Stomach (tissue), 9 donors: ENCODE results near the gene MRM1. TPM values are rescaled to one million over a fixed set of nuclear protein-coding genes. Genes with fewer than 3 reads are reported as not detected.

Source experiments
- DNase-seq, 2 donors: peaks; one replicate each; pipeline versions ENCODE4 v3.0.0 to v3.0.0-alpha.2; 2013 to 2019
- H3K27ac ChIP-seq, 5 donors: fragments of 200-600 bp in 4 of 5; sonication (generic) in 4 of 5; one replicate each; pipeline ENCODE4 v1.5.1; 2013 to 2019; ENCODE audit warnings: mild to moderate bottlenecking in 1 of 5, moderate library complexity in 1 of 5
- H3K27me3 ChIP-seq, 3 donors: fragments of 200-600 bp; sonication (generic); one replicate each; pipeline ENCODE4 v1.5.1; 2017 to 2019; ENCODE audit warnings: mixed run types in 1 of 3
- H3K36me3 ChIP-seq, 4 donors: fragments of 200-600 bp; sonication (generic); 1 replicate in 3 of 4; 2 replicates in 1 of 4; pipeline ENCODE4 v1.5.1; 2016 to 2019
- H3K4me1 ChIP-seq, 4 donors: fragments of 200-600 bp; sonication (generic); one replicate each; pipeline ENCODE4 v1.5.1; 2016 to 2019
- H3K4me3 ChIP-seq, 4 donors: fragments of 200-600 bp; sonication (generic) in 3 of 4; one replicate each; pipeline ENCODE4 v1.5.1; 2016 to 2019; ENCODE audit warnings: mild to moderate bottlenecking in 1 of 4
- H3K9me3 ChIP-seq, 4 donors: fragments of 200-600 bp; sonication (generic); one replicate each; pipeline ENCODE4 v1.5.1; 2016 to 2019
- CTCF ChIP-seq, 7 experiments: fragments of 450-650 bp in 4 of 7; fragments of 200-600 bp in 3 of 7; sonication (generic) in 3 of 7; IDR thresholded peaks; one replicate each; pipeline ENCODE4 v1.5.1; 2016 to 2019; ENCODE audit warnings: antibody characterized with exemption in 7 of 7, control low read depth in 2 of 7, mild to moderate bottlenecking in 1 of 7
- EP300 ChIP-seq: sonication (generic); formaldehyde crosslinking; IDR thresholded peaks from one replicate; pipeline ENCODE4 v1.6.1; 2017; ENCODE audit warnings: antibody characterized with exemption
- POLR2A ChIP-seq, 4 donors: fragments of 450-650 bp; IDR thresholded peaks; one replicate each; pipeline ENCODE4 v1.6.1; 2016; ENCODE audit warnings: antibody characterized with exemption in 4 of 4, control low read depth in 2 of 4, mild to moderate bottlenecking in 1 of 4, moderate library complexity in 1 of 4
- POLR2AphosphoS5 ChIP-seq, 3 donors: sonication (generic); formaldehyde crosslinking; IDR thresholded peaks; one replicate each; pipeline ENCODE4 v1.6.1; 2016; ENCODE audit warnings: antibody characterized with exemption in 3 of 3
- WGBS, 5 donors: extraction: QIAGEN DNeasy Blood & Tissue Kit in 3 of 5; methylation state at CpG; one replicate each; pipeline versions ENCODE4 v1.1.5 to v1.1.7; 2013 to 2018; 5-methylcytosine and 5-hydroxymethylcytosine counted together
- intact Hi-C: fragments of 100-400 bp; cut with DNase I; formaldehyde crosslinking; loops from one replicate; pipeline ENCODE4 v1.15.1; 2023; ENCODE audit warnings: low total_unique reads
- polyA plus RNA-seq, 3 donors: library from polyadenylated mRNA; stranded (reverse); fragments of 200-250 nt; gene quantifications; one replicate each; pipeline ENCODE4 v1.2.3, GENCODE V29; 2013
- total RNA-seq, 5 donors: library from RNA; depleted of rRNA; stranded (reverse); fragments of >200 nt; gene quantifications; one replicate each; pipeline versions ENCODE4 v1.1.0 to v1.2.3, GENCODE V29; 2014 to 2016
- donor health status: healthy with polysubstance abuse.
- donor health status: Bipolar disorder and iron deficiency.
- donor health status: healthy.

The MRM1 gene
- total and polyA plus RNA-seq, 8 donors, result 1.8 to 38.5 (median 7.8) TPM; not detected in 1

GRCh38 chr17:36614081-36614480 lies 12.7 kb downstream of the MRM1 start:
- H3K4me1 ChIP-seq, result peaks cover 0 to 4% (median 1%) of the 10 kb centered on the region in 4 donors
- DNase-seq, result no peak
- TF ChIP-seq CTCF (IDR thresholded peaks at IDR 0.05) (no peak), POLR2AphosphoS5 (IDR thresholded peaks at IDR 0.05) (no peak), POLR2A (IDR thresholded peaks at IDR 0.05) (no peak), EP300 (no peak)
- intact Hi-C loops, result loop anchor here (10.0 kb wide), 1 partner anchor 341 kb away; no protein-coding TSS in a partner anchor
- H3K27me3 ChIP-seq, result peaks cover 0 to 57% (median 0%) of the 10 kb centered on the region in 3 donors
- WGBS, 5 donors, result 51 to 59% (median 54%) methylated on average over 7 of the region's 7 CpGs
- no peak overlapping the region for H3K27ac ChIP-seq
- no peaks in the 10 kb centered on the region for H3K9me3 ChIP-seq
- H3K36me3 ChIP-seq, result no peaks in the 10 kb centered on the region
- H3K4me3 ChIP-seq, result no peak overlapping the region

- no peak for DNase-seq
- TF ChIP-seq EP300 (no peak), CTCF (IDR thresholded peaks at IDR 0.05) (no peak), POLR2A (IDR thresholded peaks at IDR 0.05) (no peak), POLR2AphosphoS5 (IDR thresholded peaks at IDR 0.05) (no peak)
- intact Hi-C loops, result loop anchor here (10.0 kb wide), 1 partner anchor 340 kb away; no protein-coding TSS in a partner anchor
- H3K4me1 ChIP-seq, result no peaks in the 10 kb centered on the region
- no peak overlapping the region for H3K4me3 ChIP-seq
- 29 to 48% (median 35%) methylated on average over 5 of the region's 5 CpGs for WGBS, 5 donors
- H3K9me3 ChIP-seq, result no peaks in the 10 kb centered on the region
- peaks cover 0 to 60% (median 0%) of the 10 kb centered on the region in 3 donors for H3K27me3 ChIP-seq
- no peaks in the 10 kb centered on the region for H3K36me3 ChIP-seq
- H3K27ac ChIP-seq, result no peak overlapping the region
Observed at GRCh38 chr17:36614933-36615332, 13.6 kb downstream of the MRM1 start.

- DNase-seq, result no peak
- Histone ChIP-seq H3K4me1 (no peaks in the 10 kb centered on the region), H3K27me3 (peaks cover 0 to 65% (median 0%) of the 10 kb centered on the region in 3 donors), H3K9me3 (no peaks in the 10 kb centered on the region), H3K4me3 (no peak overlapping the region), H3K36me3 (no peaks in the 10 kb centered on the region), H3K27ac (no peak overlapping the region)
- 77 to 90% (median 84%) methylated on average over 10 to 16 of the region's 16 CpGs for WGBS, 5 donors
- TF ChIP-seq CTCF (IDR thresholded peaks at IDR 0.05), result no peak
- TF ChIP-seq EP300, result no peak
- no peak for TF ChIP-seq POLR2A (IDR thresholded peaks at IDR 0.05)
- TF ChIP-seq POLR2AphosphoS5 (IDR thresholded peaks at IDR 0.05), result no peak
- intact Hi-C loops, result loop anchor here (10.0 kb wide), 1 partner anchor 338 kb away; no protein-coding TSS in a partner anchor
Observed at GRCh38 chr17:36616061-36617029, 15.0 kb downstream of the MRM1 start.

GRCh38 chr17:36617773-36618172 lies 16.4 kb downstream of the MRM1 start:
- no peak for TF ChIP-seq CTCF (IDR thresholded peaks at IDR 0.05)
- no peak for TF ChIP-seq POLR2A (IDR thresholded peaks at IDR 0.05)
- TF ChIP-seq POLR2AphosphoS5 (IDR thresholded peaks at IDR 0.05), result no peak
- no peak for TF ChIP-seq EP300
- peaks cover 0 to 64% (median 0%) of the 10 kb centered on the region in 3 donors for H3K27me3 ChIP-seq
- intact Hi-C loops, result loop anchor here (10.0 kb wide), 1 partner anchor 337 kb away; no protein-coding TSS in a partner anchor
- no peaks in the 10 kb centered on the region for H3K36me3 ChIP-seq
- H3K9me3 ChIP-seq, result no peaks in the 10 kb centered on the region
- no peaks in the 10 kb centered on the region for H3K4me1 ChIP-seq
- H3K4me3 ChIP-seq, result no peak overlapping the region
- H3K27ac ChIP-seq, result no peak overlapping the region
- DNase-seq, result no peak
- WGBS, 5 donors, result 78 to 89% (median 82%) methylated on average over 7 of the region's 7 CpGs
